ENCODE data around the gene MAP4.

DNA sequence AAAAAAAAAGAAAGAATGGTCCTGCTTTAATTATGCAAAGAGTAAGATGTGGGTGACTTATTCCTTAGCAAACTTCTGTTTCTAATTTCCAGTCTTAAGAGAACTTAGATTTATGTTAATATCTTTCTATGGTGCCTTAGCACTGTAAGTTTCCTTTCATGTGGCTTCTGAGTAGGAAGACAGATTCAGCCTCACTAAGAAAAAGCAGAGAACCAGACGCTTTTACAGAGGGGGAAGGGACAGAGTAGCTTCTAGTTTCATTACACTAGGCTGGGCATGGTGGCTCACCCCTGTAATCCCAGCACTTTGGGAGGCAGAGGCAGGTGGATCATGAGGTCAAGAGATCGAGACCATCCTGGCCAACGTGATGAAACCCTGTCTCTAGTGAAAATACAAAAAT, 118.3 kb downstream of the MAP4 start:
- TF ChIP-seq, protein P1, sequence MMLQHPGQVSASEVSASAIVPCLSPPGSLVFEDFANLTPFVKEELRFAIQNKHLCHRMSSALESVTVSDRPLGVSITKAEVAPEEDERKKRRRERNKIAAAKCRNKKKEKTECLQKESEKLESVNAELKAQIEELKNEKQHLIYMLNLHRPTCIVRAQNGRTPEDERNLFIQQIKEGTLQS (CRISPR knock-in tag; IDR thresholded peaks at IDR 0.05) = no peak
- TF ChIP-seq NFIC (IDR thresholded peaks at IDR 0.05; ENCODE audit: low read length) = no peak
- no peak for TF ChIP-seq ELF3 (CRISPR knock-in tag; IDR thresholded peaks at IDR 0.05)
- TF ChIP-seq SNAPC2 (CRISPR knock-in tag; IDR thresholded peaks at IDR 0.05) = no peak
- no peak for TF ChIP-seq GABPA (IDR thresholded peaks at IDR 0.05; ENCODE audit: low read depth, low read length)
- TF ChIP-seq GABPA (CRISPR knock-in tag; IDR thresholded peaks at IDR 0.05; ENCODE audit: low read depth) = no peak
- TF ChIP-seq REL (CRISPR knock-in tag; conservative IDR thresholded peaks at IDR 0.05) = no peak
- TF ChIP-seq FOSL2 (CRISPR knock-in tag; IDR thresholded peaks at IDR 0.05) = no peak
- TF ChIP-seq SRSF9 (IDR thresholded peaks at IDR 0.05; ENCODE audit: borderline replicate concordance, insufficient read depth, low read depth, low read length, poor library complexity, severe bottlenecking) = no peak
- TF ChIP-seq ZBTB20 (CRISPR knock-in tag; IDR thresholded peaks at IDR 0.05; ENCODE audit: borderline replicate concordance, low read depth) = no peak
- TF ChIP-seq POLR2AphosphoS2 (IDR thresholded peaks at IDR 0.05; ENCODE audit: low read depth, low read length) = no peak
- TF ChIP-seq NFYB (CRISPR knock-in tag; IDR thresholded peaks at IDR 0.05) = no peak
- TF ChIP-seq, protein P2, sequence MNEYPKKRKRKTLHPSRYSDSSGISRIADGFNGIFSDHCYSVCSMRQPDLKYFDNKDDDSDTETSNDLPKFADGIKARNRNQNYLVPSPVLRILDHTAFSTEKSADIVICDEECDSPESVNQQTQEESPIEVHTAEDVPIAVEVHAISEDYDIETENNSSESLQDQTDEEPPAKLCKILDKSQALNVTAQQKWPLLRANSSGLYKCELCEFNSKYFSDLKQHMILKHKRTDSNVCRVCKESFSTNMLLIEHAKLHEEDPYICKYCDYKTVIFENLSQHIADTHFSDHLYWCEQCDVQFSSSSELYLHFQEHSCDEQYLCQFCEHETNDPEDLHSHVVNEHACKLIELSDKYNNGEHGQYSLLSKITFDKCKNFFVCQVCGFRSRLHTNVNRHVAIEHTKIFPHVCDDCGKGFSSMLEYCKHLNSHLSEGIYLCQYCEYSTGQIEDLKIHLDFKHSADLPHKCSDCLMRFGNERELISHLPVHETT (CRISPR knock-in tag; conservative IDR thresholded peaks at IDR 0.05) = no peak
